ENCODE data around the gene LARGE1. TPM values are rescaled to one million over a fixed set of nuclear protein-coding genes. Genes with fewer than 3 reads are reported as not detected.

The LARGE1 gene
- total RNA-seq, 1 experiment from 2014 or later, result 30.7 TPM

- peaks cover 2% of the 10 kb centered on the region for H3K36me3 ChIP-seq (replicated peaks; ENCODE audit: control insufficient read depth, insufficient read depth, low read length)
- no peaks in the 10 kb centered on the region for H3K27me3 ChIP-seq (ENCODE audit: control insufficient read depth, insufficient read depth, low read length)
- no peak for DNase-seq
- H3K4me3 ChIP-seq (ENCODE audit: insufficient read depth, low read depth, low read length), result no peak overlapping the region
Observed at GRCh38 chr22:33314316-33314715, 606.0 kb downstream of the LARGE1 start.

GRCh38 chr22:33303099-33303498, 617.2 kb downstream of the LARGE1 start:
- DNase-seq, result no peak
- Histone ChIP-seq H3K4me3 (ENCODE audit: insufficient read depth, low read depth, low read length) (no peak overlapping the region), H3K36me3 (replicated peaks; ENCODE audit: control insufficient read depth, insufficient read depth, low read length) (no peaks in the 10 kb centered on the region; the same call in 1 of the 2 replicates), H3K27me3 (ENCODE audit: control insufficient read depth, insufficient read depth, low read length) (no peaks in the 10 kb centered on the region)

GRCh38 chr22:33302549-33302948, 617.7 kb downstream of the LARGE1 start:
- no peak overlapping the region for H3K4me3 ChIP-seq (ENCODE audit: insufficient read depth, low read depth, low read length)

GRCh38 chr22:33302049-33302545, 618.2 kb downstream of the LARGE1 start:
- no peak overlapping the region for H3K4me3 ChIP-seq (ENCODE audit: insufficient read depth, low read depth, low read length)
- DNase-seq, result peak; percentile 84
- no peaks in the 10 kb centered on the region for H3K27me3 ChIP-seq (ENCODE audit: control insufficient read depth, insufficient read depth, low read length)
- H3K36me3 ChIP-seq (replicated peaks; ENCODE audit: control insufficient read depth, insufficient read depth, low read length), result no peaks in the 10 kb centered on the region; the same call in 1 of the 2 replicates

More at GRCh38 chr22:33302549-33302948, 617.7 kb downstream of the LARGE1 start:
- H3K27me3 ChIP-seq (ENCODE audit: control insufficient read depth, insufficient read depth, low read length), result no peaks in the 10 kb centered on the region
- H3K36me3 ChIP-seq (replicated peaks; ENCODE audit: control insufficient read depth, insufficient read depth, low read length), result no peaks in the 10 kb centered on the region; the same call in 1 of the 2 replicates
- DNase-seq, result peak; percentile 45

- peaks cover under 1% of the 10 kb centered on the region for H3K36me3 ChIP-seq (replicated peaks; ENCODE audit: control insufficient read depth, insufficient read depth, low read length)
Observed at GRCh38 chr22:33300165-33300564, 620.1 kb downstream of the LARGE1 start.

GRCh38 chr22:33299245-33299956, 620.9 kb downstream of the LARGE1 start:
- no peak overlapping the region for H3K4me3 ChIP-seq (ENCODE audit: insufficient read depth, low read depth, low read length)

More at GRCh38 chr22:33300165-33300564, 620.1 kb downstream of the LARGE1 start:
- DNase-seq, result no peak
- Histone ChIP-seq H3K27me3 (ENCODE audit: control insufficient read depth, insufficient read depth, low read length) (no peaks in the 10 kb centered on the region), H3K4me3 (ENCODE audit: insufficient read depth, low read depth, low read length) (no peak overlapping the region)

GRCh38 chr22:33296941-33297340, 623.3 kb downstream of the LARGE1 start:
- Histone ChIP-seq H3K27me3 (ENCODE audit: control insufficient read depth, insufficient read depth, low read length) (no peaks in the 10 kb centered on the region), H3K4me3 (ENCODE audit: insufficient read depth, low read depth, low read length) (no peak overlapping the region), H3K36me3 (replicated peaks; ENCODE audit: control insufficient read depth, insufficient read depth, low read length) (peaks cover 3% of the 10 kb centered on the region)
- DNase-seq, result no peak

More at GRCh38 chr22:33299245-33299956, 620.9 kb downstream of the LARGE1 start:
- DNase-seq, result no peak
- no peaks in the 10 kb centered on the region for H3K27me3 ChIP-seq (ENCODE audit: control insufficient read depth, insufficient read depth, low read length)
- H3K36me3 ChIP-seq (replicated peaks; ENCODE audit: control insufficient read depth, insufficient read depth, low read length), result peaks cover 3% of the 10 kb centered on the region

- no peak for DNase-seq
- Histone ChIP-seq H3K27me3 (ENCODE audit: control insufficient read depth, insufficient read depth, low read length) (no peaks in the 10 kb centered on the region), H3K36me3 (replicated peaks; ENCODE audit: control insufficient read depth, insufficient read depth, low read length) (no peaks in the 10 kb centered on the region; the same call in 1 of the 2 replicates), H3K4me3 (ENCODE audit: insufficient read depth, low read depth, low read length) (no peak overlapping the region)
Observed at GRCh38 chr22:33288078-33288477, 632.2 kb downstream of the LARGE1 start.

- Histone ChIP-seq H3K36me3 (replicated peaks; ENCODE audit: control insufficient read depth, insufficient read depth, low read length) (peaks cover 5% of the 10 kb centered on the region), H3K27me3 (ENCODE audit: control insufficient read depth, insufficient read depth, low read length) (no peaks in the 10 kb centered on the region), H3K4me3 (ENCODE audit: insufficient read depth, low read depth, low read length) (no peak overlapping the region)
- no peak for DNase-seq
Observed at GRCh38 chr22:33275073-33275443, 645.2 kb downstream of the LARGE1 start.

GRCh38 chr22:33274214-33275072, 645.8 kb downstream of the LARGE1 start:
- no peak overlapping the region for H3K4me3 ChIP-seq (ENCODE audit: insufficient read depth, low read depth, low read length)
- no peaks in the 10 kb centered on the region for H3K27me3 ChIP-seq (ENCODE audit: control insufficient read depth, insufficient read depth, low read length)
- DNase-seq, result peak; percentile 67
- H3K36me3 ChIP-seq (replicated peaks; ENCODE audit: control insufficient read depth, insufficient read depth, low read length), result peaks cover 5% of the 10 kb centered on the region

- no peak overlapping the region for H3K4me3 ChIP-seq (ENCODE audit: insufficient read depth, low read depth, low read length)
- no peak for DNase-seq
- H3K36me3 ChIP-seq (replicated peaks; ENCODE audit: control insufficient read depth, insufficient read depth, low read length), result peaks cover 3% of the 10 kb centered on the region
- H3K27me3 ChIP-seq (ENCODE audit: control insufficient read depth, insufficient read depth, low read length), result no peaks in the 10 kb centered on the region
Observed at GRCh38 chr22:33272871-33273270, 647.4 kb downstream of the LARGE1 start.

- Histone ChIP-seq H3K36me3 (replicated peaks; ENCODE audit: control insufficient read depth, insufficient read depth, low read length) (peaks cover 3% of the 10 kb centered on the region), H3K27me3 (ENCODE audit: control insufficient read depth, insufficient read depth, low read length) (no peaks in the 10 kb centered on the region), H3K4me3 (ENCODE audit: insufficient read depth, low read depth, low read length) (no peak overlapping the region)
- no peak for DNase-seq
Observed at GRCh38 chr22:33272180-33272579, 648.1 kb downstream of the LARGE1 start.

- Histone ChIP-seq H3K4me3 (ENCODE audit: insufficient read depth, low read depth, low read length) (no peak overlapping the region), H3K36me3 (replicated peaks; ENCODE audit: control insufficient read depth, insufficient read depth, low read length) (peaks cover under 1% of the 10 kb centered on the region), H3K27me3 (ENCODE audit: control insufficient read depth, insufficient read depth, low read length) (no peaks in the 10 kb centered on the region)
- no peak for DNase-seq
Observed at GRCh38 chr22:33271390-33272161, 648.7 kb downstream of the LARGE1 start.

GRCh38 chr22:33270596-33270995, 649.7 kb downstream of the LARGE1 start:
- H3K27me3 ChIP-seq (ENCODE audit: control insufficient read depth, insufficient read depth, low read length), result no peaks in the 10 kb centered on the region
- no peaks in the 10 kb centered on the region; the same call in 1 of the 2 replicates for H3K36me3 ChIP-seq (replicated peaks; ENCODE audit: control insufficient read depth, insufficient read depth, low read length)
- DNase-seq, result no peak
- no peak overlapping the region for H3K4me3 ChIP-seq (ENCODE audit: insufficient read depth, low read depth, low read length)

Data from H7 (cell line).